ENCODE results near the gene ZNF385B. TPM values are rescaled to one million over a fixed set of nuclear protein-coding genes. Genes with fewer than 3 reads are reported as not detected.
A peak's percentile ranks its signal among the peaks of the same experiment; 100 is the strongest.

ZNF385B gene
- total RNA-seq, 2 donors from 2014 or later: 0.61 to 1.2 TPM

DNA sequence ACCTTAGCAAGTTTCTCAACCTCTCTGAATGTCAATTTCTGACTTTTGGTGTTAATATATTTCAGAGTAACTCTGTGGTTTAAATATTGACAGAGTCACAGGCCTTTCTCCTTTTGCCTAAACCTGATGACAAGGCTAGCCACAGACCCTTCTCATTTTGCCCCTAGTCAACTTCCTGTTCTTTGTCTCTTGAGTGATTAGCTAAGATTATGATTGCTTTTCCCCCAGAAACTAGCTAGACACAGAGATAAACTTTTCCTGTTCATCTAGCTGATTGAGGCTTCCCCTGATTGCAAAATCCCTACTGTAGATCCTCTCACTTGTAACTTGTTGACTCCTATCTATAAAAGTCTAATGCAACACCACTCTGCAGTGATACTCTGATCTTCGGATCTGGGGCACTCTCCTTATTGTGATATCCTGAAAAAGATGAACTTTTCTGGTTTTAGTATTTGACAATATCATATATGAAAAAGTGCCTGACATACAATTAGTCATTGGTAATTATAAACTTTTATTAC lies 241.4 kb downstream of the ZNF385B start:
- ATAC-seq: no peak
- intact Hi-C loops (cut with DNase I, micrococcal nuclease): no loop called here
- DNase-seq: no peak

DNA sequence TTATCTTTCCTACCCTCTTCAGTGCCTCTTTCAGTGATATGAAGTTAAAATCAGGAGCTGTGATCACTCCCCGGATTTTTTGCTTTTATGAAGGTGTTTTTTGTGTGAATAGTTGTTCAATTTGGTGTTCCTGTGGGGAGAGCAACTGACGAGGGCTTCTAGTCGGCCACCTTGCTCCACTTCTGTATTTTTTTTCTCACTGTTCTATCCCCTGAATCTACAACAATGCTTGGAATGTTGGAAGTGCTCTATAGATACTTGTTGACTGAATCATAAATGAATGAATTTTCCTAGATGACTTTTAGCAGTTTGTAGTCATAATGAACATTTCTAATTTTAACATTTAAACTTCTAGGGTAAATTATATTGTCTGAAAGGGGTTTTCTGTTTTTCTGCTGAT lies 247.3 kb downstream of the ZNF385B start:
- intact Hi-C loops (cut with DNase I, micrococcal nuclease): no loop called here

DNA sequence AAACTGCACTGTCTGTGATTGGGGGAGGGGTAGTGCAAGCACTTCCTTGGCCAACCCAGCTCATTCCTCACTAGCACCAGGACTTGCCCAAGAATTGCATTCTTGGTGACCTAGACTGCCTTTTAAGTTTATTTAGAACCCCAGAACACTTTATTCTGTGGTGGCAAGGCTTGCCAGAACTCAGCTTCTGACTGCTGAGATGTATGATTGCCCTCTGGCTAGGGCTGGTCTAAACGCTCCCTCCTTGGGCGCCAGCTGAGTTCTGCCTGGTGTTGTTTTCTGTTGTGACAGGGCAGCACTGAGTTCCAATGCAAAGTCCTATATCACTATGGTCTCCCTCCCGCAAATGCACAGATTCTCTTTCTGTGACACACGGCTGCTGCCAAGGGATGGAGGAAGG lies 247.7 kb downstream of the ZNF385B start:
- ATAC-seq (no peak), DNase-seq (no peak)
- intact Hi-C loops (cut with DNase I, micrococcal nuclease): no loop called here

More for the DNA sequence above, 247.3 kb downstream of the ZNF385B start:
- no peak for ATAC-seq
- no peak for DNase-seq

DNA sequence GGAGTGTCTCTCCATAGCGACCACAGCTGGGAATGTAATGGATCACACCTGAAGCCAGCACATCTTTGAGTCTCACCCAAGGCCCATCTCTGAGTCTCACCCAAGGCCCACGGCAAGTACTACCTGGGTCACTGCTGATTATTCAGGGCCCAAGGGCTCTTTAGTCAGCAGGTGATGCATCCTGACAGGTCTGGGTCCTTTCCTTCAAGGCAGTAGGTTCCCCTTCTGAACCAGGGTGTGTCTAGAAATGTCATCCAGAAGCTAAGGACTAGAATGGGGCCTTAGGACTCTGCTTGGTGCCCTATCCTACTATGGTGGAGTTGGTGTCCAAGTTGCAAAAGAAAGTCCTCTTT lies 248.1 kb downstream of the ZNF385B start:
- DNase-seq (no peak), ATAC-seq (no peak)
- intact Hi-C loops (cut with DNase I, micrococcal nuclease): no loop called here

DNA sequence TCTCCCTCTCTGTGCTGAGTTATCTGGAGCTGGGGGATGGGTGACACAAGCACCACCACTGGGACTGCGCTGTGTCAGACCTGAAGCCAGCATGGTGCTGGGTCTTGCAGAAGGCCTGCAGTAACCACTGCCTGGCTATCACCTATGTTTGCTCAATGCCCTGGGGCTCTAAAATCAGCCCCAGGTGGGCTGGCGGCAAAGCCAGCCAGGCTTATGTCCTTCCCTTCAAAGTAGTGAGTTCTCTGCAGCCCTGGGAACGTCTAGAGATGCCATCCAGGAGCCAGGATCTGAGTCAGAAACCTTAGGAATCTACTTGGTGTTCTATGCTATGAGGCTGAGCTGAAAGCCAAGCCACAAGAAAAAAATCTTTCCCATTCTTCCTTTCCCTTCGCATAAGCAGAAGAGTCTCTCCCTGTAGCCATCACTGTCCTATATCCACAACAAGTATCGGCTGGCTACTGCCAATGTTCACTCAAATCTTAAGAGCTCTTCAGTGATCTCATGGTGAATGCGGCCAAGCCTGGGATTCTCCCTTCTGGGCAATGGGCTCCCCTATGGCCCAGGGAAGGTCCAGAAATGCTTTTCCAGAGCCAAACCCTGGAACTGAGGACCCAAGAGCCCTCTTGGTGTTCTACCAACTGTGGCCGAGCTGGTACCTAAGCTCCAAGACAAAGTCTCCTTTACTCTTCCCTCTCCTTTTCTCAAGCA lies 248.7 kb downstream of the ZNF385B start:
- ATAC-seq (no peak), DNase-seq (no peak)
- intact Hi-C loops (cut with DNase I, micrococcal nuclease): no loop called here

DNA sequence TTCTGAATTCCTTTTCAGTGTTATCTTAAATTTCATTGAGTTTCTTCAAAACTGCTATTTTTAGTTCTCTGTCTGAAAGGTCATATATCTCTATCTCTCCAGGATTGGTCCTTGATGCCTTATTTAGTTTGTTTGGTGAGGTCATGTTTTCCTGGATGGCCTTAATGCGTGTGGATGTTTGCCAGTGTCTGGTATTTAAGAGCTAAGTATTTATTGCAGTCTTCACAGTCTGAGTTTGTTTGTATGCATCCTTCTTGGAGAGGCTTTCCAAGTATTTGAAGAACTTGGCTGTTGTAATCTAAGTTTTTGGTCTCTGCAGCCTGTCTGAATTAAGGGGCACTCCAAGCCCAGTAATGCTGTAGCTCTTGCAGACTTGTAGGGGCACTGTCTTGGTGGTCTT lies 249.3 kb downstream of the ZNF385B start:
- ATAC-seq (no peak), DNase-seq (no peak)
- intact Hi-C loops (cut with DNase I, micrococcal nuclease): no loop called here

DNA sequence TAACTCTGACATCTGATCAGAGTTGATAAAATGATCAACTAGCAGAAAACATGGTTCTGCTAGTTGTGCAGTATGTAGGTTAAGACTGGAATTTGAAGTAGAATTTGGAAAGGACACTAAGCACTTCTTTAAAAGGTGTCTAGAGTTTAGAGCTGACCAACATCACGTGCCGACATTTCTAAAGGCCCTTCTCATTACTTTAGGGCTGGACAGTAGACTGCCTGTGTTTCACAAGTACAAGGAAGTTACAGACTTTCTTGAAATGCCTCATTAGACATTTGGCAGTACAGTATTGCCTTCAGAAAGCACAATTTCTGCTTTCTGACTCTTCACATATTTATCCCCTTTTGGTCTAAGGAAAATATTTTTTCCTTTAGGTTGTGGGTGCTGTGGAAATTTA lies 255.3 kb downstream of the ZNF385B start:
- no peak for ATAC-seq

DNA sequence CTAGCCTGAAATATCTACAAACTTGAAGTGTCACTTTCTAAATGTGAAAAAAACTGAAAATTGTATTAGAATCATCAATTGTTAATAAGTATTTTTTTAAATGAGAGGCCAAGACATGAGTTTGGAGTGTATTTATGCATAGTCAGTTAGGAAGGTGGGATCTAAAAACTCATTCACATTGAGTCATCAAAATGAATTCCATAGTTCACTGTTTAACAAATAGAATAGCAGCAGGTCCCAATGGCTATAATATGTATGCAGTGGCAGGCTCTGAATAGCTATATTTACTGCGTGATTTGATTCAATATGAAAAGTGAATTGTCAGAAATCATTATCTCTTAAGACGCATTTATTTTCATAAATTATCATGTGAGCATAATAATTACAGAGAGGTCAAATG lies 256.1 kb downstream of the ZNF385B start:
- ATAC-seq: no peak
- DNase-seq: no peak
- intact Hi-C loops (cut with DNase I, micrococcal nuclease): no loop called here

More for the DNA sequence above, 255.3 kb downstream of the ZNF385B start:
- DNase-seq: no peak
- intact Hi-C loops (cut with DNase I, micrococcal nuclease): no loop called here

DNA sequence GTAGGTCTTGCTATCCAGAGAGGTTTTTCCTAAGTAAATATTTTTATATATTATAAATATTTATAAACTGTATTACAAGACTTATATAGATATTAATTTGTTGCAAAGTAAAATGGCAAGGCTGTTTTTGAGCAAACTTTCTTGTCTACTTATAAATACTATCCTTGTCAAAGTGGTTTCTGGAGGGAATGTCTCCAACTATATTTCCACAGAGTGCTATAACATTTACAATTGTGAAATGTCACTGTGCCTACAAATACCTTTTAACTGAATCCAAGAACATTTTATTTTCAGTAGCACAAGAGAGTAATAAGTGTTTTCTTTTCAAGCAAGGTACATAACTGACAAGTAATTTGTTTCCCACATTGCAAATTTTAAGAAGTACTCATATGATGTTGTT lies 256.8 kb downstream of the ZNF385B start:
- ATAC-seq (no peak), DNase-seq (no peak)
- intact Hi-C loops (cut with DNase I, micrococcal nuclease): no loop called here

DNA sequence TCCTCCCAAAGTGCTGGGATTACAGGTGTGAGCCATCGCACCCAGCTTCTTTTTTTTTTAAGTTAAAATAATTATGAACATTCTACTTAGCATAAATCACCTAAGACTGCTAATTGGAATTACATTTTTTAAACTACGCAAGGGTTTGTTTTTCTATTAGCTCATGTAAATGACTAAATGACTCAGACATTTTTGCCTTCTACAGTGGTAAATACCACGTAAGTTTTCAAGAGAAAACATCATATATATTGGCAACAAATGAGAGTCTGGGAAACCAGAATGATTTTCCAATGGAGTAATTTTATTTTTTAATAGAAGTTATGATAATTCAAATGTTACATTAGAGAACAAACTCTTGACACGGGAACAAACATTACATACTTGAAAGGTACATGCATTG lies 259.0 kb downstream of the ZNF385B start:
- intact Hi-C loops (cut with DNase I, micrococcal nuclease): no loop called here
- DNase-seq: no peak
- no peak for ATAC-seq

DNA sequence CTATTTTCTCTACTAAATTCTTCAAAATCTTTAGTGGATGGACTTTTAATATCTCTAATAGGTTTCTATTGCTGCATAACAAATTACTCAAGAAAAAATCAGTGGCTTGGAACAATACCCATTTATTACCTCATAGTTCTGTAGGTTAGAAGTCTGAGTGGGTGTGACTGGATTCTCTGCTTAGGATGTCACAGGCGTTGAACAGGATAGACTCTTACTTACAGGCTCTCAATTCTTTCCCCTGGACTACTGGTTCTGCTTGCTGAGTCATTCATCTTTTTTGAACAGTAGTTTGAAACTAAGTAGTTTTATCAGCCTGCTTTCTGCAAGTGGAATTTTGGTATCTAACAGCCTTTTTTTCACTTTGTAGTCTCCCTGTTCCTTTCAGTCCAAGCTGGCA lies 265.4 kb downstream of the ZNF385B start:
- DNase-seq (no peak), ATAC-seq (no peak)
- intact Hi-C loops (cut with DNase I, micrococcal nuclease): no loop called here

DNA sequence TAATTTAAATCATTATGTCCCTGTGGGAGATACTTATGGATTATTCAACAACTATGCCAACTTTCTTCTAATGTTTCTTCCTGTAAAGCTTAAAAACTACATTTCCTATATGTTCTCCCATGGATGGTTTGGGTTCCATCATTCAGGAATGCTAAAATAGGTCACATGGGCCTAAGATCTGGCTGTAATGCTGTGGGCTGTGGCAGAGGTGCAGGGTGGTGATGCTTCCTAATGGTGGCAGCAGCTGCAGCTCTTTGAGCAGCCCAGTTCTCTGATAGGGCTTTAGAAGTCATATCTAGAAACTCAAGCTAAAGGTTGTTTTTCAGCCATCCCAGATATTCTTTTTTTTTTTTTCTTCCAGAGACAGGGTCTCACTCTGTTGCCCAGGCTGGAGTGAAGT lies 266.1 kb downstream of the ZNF385B start:
- DNase-seq (no peak), ATAC-seq (no peak)
- intact Hi-C loops (cut with DNase I, micrococcal nuclease): no loop called here

DNA sequence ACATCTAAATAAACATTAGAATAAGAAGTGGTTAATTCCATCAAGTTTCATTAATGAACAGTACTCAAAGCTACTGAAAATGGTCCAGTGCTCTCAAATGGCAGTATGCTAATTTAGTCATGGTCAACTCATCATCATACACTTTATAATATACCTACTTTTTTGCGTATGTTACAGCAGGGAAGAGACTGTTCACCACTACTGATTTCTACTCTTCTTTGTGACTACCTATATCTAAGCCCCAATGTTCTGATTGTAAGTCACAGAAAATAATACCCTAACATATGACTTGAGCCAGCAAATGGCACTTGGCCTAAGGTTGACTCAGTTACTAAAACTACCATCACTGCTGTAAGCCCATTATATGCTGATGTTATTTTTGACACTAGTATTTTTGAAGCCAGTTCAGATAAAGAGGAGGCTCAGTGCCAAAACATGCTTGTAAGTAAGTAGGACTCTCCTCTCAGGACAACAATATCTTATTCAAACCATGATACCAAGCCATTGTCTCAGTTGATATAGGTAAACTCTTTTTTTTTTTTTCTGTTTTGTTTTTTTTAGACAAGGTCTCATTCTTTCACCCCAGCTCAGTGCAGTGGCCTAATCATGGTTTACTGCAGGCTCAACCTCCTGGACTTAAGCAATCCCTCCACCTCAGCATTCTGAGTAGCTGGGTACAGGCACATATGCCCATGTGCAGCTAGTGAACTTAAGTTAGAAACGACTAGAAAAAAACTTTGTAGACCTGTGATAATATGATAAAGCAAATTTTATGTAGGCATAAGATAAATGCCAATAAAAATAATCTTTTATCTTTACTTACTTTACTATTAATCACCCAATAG lies 266.9 kb downstream of the ZNF385B start:
- intact Hi-C loops (cut with DNase I, micrococcal nuclease): no loop called here
- no peak for DNase-seq
- no peak for ATAC-seq

DNA sequence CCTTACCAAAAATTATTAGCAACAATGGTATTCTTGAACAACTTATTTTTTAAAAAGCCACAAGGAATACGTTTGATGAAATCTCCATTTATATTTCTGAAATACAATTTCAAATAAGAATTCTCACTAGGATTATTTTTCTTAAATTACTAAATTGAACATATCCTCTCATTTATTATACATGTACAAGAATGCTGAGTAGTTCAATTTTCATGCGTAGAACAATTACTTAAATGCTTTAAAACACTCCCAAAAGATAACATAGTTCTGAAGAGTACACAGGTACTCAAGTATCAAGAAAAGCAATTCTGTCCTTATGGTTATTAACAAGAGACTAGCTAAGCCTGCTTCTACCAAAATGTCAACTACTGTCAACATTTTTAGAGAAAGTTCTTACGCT lies 268.1 kb downstream of the ZNF385B start:
- no peak for ATAC-seq
- intact Hi-C loops (cut with DNase I, micrococcal nuclease): no loop called here

DNA sequence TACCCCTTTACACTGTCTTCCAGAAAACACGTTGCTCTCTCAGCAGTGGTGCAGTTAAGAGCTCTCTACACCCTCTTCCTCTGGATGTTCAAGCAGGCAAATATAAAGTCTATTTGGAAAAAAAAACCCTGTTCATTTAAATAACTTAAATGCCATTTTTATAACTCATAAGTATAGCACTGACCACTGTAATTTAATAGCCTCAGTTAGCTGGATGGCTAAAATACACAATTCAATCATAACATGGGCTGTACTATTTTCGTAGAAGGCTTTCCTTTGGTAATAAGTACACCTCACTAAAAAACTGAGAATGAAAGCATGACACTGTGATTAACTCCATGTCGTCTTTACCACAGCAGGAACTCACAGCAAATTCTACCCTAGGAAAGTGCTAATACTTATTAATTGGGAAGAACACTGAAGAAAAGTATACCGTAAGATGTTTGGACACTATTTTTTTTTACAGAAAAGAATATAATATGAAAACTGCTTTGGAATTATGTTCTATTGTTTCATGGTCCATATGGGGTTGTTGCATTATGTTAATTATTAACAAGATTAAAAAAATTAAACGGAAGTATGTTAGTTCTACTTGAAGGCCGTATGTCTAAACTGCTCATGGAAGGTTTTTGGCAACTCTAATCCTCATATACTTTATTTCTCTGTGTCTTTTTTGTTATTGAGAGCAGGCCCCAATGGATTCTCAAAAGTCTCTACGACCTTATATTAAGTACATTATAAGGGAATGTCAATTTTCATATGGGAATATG lies 269.1 kb downstream of the ZNF385B start:
- DNase-seq: no peak
- ATAC-seq: peak; percentile 53
- intact Hi-C loops (cut with DNase I, micrococcal nuclease): no loop called here

More for the DNA sequence above, 268.1 kb downstream of the ZNF385B start:
- DNase-seq: no peak

DNA sequence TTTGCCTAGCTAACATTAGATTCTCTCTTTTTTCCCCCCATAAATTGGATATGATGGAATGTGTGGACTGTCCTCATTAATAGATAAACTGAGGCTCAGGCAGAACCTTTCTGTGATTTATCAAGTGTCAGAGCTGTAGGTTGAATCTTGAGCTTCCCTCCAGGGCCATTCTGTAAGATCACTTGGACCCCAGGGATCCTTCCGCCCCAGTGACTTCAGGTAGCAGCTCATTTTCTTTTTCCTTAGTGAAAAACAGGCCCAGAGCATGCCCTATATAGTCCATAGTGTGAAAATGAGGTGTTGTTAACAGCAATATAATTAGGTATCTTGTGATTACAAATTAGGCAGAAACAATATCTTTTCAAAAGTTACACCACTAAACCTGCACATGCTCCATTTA lies 269.7 kb downstream of the ZNF385B start:
- intact Hi-C loops (cut with DNase I, micrococcal nuclease): no loop called here
- ATAC-seq (no peak), DNase-seq (no peak)

DNA sequence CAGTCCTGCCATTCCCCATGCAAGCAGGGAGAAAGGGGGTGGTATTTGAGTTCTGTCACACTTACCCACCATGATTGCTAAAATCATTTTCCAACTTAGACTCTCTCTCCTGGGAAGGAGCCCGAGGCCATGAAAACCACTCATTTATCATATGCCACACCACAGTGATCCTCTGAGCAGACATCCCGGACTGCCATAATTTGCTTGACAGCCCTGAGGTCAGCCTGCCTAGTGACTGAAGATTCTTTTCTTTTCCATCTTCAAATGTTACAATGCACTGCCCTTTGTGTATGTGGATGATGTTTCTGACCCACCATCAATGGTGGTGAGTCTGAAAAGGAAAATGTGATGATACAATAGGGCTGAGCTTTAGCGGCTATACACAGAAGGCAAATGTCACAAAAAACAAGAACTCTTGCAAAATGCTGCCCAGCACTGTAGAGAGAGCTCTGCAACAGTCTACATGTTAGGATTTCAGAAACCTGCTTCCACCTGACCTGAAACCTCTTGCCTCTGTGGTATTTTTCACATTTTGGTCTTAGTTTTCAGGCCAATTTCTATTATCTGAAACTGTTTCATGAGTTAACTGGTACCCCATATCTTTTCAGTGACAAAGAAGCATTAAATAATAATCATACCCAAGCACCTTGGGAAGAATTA lies 272.8 kb downstream of the ZNF385B start:
- intact Hi-C loops (cut with DNase I, micrococcal nuclease): no loop called here
- ATAC-seq (no peak), DNase-seq (no peak)

DNA sequence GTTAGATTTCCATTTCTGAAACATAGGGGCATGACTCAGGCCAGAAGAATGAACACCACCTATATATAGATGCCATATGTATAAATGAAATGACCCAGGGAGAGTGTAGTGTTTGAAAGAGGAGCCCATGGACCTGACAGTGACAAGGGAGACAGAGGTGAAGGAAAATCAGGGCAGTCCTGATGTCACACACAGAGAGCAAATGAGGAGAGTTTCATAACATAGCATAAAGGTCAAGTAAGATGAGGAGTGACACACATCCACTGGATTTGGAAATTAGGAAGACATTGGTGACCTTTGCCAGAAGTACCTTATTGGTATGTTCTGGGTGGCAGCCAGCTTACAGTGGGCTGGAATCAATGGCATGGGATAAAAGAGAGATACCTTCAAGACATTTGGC lies 276.7 kb downstream of the ZNF385B start:
- intact Hi-C loops (cut with DNase I, micrococcal nuclease): no loop called here
- DNase-seq (no peak), ATAC-seq (no peak)

DNA sequence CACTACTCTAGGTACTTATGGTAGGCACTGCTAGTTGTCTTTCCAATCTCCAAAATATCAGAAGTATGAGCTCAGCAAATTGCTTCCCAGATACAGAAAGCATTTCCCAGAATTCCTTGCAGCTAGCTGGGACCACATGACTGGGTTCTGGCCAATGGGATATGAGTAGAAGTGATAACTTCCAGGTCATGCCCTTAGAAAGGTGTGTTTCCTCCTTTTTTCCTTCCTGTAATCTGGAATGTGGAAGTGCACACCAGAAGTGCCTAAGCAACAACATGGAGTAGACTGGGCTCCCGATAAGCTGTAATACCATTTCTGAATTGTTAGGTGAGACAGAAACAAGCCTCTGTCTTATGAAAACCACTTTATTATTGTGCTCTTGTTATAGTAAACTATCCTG lies 279.8 kb downstream of the ZNF385B start:
- ATAC-seq: no peak
- intact Hi-C loops (cut with DNase I, micrococcal nuclease): no loop called here
- DNase-seq: no peak
